T follicular helper cell (primary cell): ENCODE data around the gene SDF2.
"Not testable (repeated sequence)": the region's sequence is repeated elsewhere in the genome, so short reads cannot be mapped to it uniquely, and the experiment has no call there.

Source experiments
- DNase-seq: peaks from one replicate; pipeline ENCODE4 v3.0.0-alpha.2; 2020; ENCODE audit warnings: low read depth

The SDF2 gene

GRCh38 chr17:28684963-28685362, 23.3 kb upstream of the SDF2 start:
- no peak for DNase-seq

- DNase-seq = no peak
Observed at GRCh38 chr17:28682655-28683054, 20.9 kb upstream of the SDF2 start.

GRCh38 chr17:28675980-28676379, 14.3 kb upstream of the SDF2 start:
- DNase-seq = no peak

GRCh38 chr17:28675490-28675889, 13.8 kb upstream of the SDF2 start:
- no peak for DNase-seq

GRCh38 chr17:28669918-28670317, 8.2 kb upstream of the SDF2 start:
- no peak for DNase-seq

- DNase-seq = no peak
Observed at GRCh38 chr17:28667870-28668269, 6.2 kb upstream of the SDF2 start.

GRCh38 chr17:28665994-28666393, 4.3 kb upstream of the SDF2 start:
- DNase-seq = no peak

GRCh38 chr17:28663723-28664122, 2.0 kb upstream of the SDF2 start:
- DNase-seq = no peak

GRCh38 chr17:28662527-28662829, 772 bp upstream of the SDF2 start:
- DNase-seq = no peak

- DNase-seq = not testable (repeated sequence)
Observed at GRCh38 chr17:28659497-28659881, 2.2 kb downstream of the SDF2 start.

GRCh38 chr17:28658766-28659496, 2.8 kb downstream of the SDF2 start:
- not testable (repeated sequence) for DNase-seq

GRCh38 chr17:28658342-28658741, 3.4 kb downstream of the SDF2 start:
- DNase-seq = not testable (repeated sequence)

GRCh38 chr17:28657756-28658155, 4.0 kb downstream of the SDF2 start:
- DNase-seq = no peak

GRCh38 chr17:28655160-28655559, 6.5 kb downstream of the SDF2 start:
- DNase-seq = no peak

- DNase-seq = no peak
Observed at GRCh38 chr17:28648698-28649097, 13.0 kb downstream of the SDF2 start.

GRCh38 chr17:28646039-28646754, 15.5 kb downstream of the SDF2 start:
- no peak for DNase-seq

- DNase-seq = no peak
Observed at GRCh38 chr17:28645576-28645939, 16.1 kb downstream of the SDF2 start.

- peak; percentile 92 for DNase-seq
Observed at GRCh38 chr17:28644787-28645575, 16.7 kb downstream of the SDF2 start, which contains the start of gene BLTP2. Gene BLTP2 (minus strand): TSS chr17:28645158. CDS start chr17:28645056, 102 bp downstream.

- DNase-seq = no peak
Observed at GRCh38 chr17:28643983-28644786, 17.5 kb downstream of the SDF2 start.

- no peak for DNase-seq
Observed at GRCh38 chr17:28641579-28641978, 20.1 kb downstream of the SDF2 start.

- DNase-seq = no peak
Observed at GRCh38 chr17:28635506-28635905, 26.2 kb downstream of the SDF2 start.
